ENCODE results near the gene ST6GAL1. TPM values are rescaled to one million over a fixed set of nuclear protein-coding genes. Genes with fewer than 3 reads are reported as not detected.

ST6GAL1 gene
- total RNA-seq, 1 experiment from 2014 or later: 15.6 TPM

GRCh38 chr3:186939536-186939935, 9.2 kb downstream of the ST6GAL1 start:
- no peak overlapping the region for H2AFZ ChIP-seq (ENCODE audit: low read depth, low read length, poor library complexity, severe bottlenecking)
- no peaks in the 10 kb centered on the region for H3K9me2 ChIP-seq (ENCODE audit: insufficient read depth)
- ChIA-PET CTCF (no interaction called here), POLR2A (no interaction called here), RAD21 (ENCODE audit: low non-redundant PET in 1 of 2, low total read pairs in 2 of 2, uncharacterized antibody in 2 of 2, unreplicated experiment in 2 of 2) (no interaction called here)
- H3K27me3 ChIP-seq (ENCODE audit: insufficient read depth, low read length): no peaks in the 10 kb centered on the region
- no peak for ATAC-seq
- intact Hi-C loops (cut with micrococcal nuclease): no loop called here
- BruUV-seq (replicated peaks): no TSS peak
- no peaks in the 10 kb centered on the region for H3K4me1 ChIP-seq (ENCODE audit: control insufficient read depth in 1 of 2, insufficient read depth in 2 of 2, low read length in 2 of 2)
- no peaks in the 10 kb centered on the region for H3K36me3 ChIP-seq (ENCODE audit: control insufficient read depth in 1 of 2, insufficient read depth in 2 of 2, low read length in 2 of 2)
- DNase-seq (ENCODE audit: low read depth, low spot score): no peak
- H3K9ac ChIP-seq (ENCODE audit: low read length): no peak overlapping the region
- no peaks in the 10 kb centered on the region for H4K20me1 ChIP-seq (ENCODE audit: insufficient read depth)
- 0 out of 2 replicates have a peak, but pooled peaks cover 4% of the 10 kb centered on the region for H3K79me2 ChIP-seq (ENCODE audit: insufficient read depth, low read length)
- H3K9me3 ChIP-seq (ENCODE audit: control insufficient read depth in 1 of 2, insufficient read depth in 1 of 2, low read depth in 1 of 2, low read length in 2 of 2): no peaks in the 10 kb centered on the region
- H3K27ac ChIP-seq (ENCODE audit: low read depth, low read length): no peak overlapping the region
- no peak overlapping the region for H3K4me3 ChIP-seq (replicated peaks in 1 of 2; ENCODE audit: low read depth in 1 of 2, low read length in 2 of 2)
- TF ChIP-seq MAX (IDR thresholded peaks at IDR 0.05) (no peak), FOSL1 (IDR thresholded peaks at IDR 0.05; ENCODE audit: low read depth) (no peak), EZH2phosphoT487 (IDR thresholded peaks at IDR 0.05; ENCODE audit: borderline replicate concordance) (no peak), ELF1 (IDR thresholded peaks at IDR 0.05; ENCODE audit: borderline replicate concordance, low read depth) (no peak), YY1 (IDR thresholded peaks at IDR 0.05; ENCODE audit: extremely low read depth, insufficient replicate concordance, low read depth, low read length) (no peak), SRF (IDR thresholded peaks at IDR 0.05; ENCODE audit: low read depth) (no peak), TCF7L2 (IDR thresholded peaks at IDR 0.05; ENCODE audit: borderline replicate concordance, extremely low read depth, insufficient read depth, insufficient read length) (no peak), POLR2AphosphoS5 (IDR thresholded peaks at IDR 0.05; ENCODE audit: low read depth, low read length) (no peak), SIN3A (IDR thresholded peaks at IDR 0.05; ENCODE audit: low read depth) (no peak), REST (IDR thresholded peaks at IDR 0.05; ENCODE audit: low read depth) (no peak), EZH2 (IDR thresholded peaks at IDR 0.05) (no peak), EGR1 (IDR thresholded peaks at IDR 0.05; ENCODE audit: low read depth) (no peak)
- H3K4me2 ChIP-seq (ENCODE audit: low read length): no peak overlapping the region

Measured in HCT116 (cell line).